Loucy (cell line): Measurements from ENCODE around the gene FARP1.

ENCODE experiments used
- EZH2phosphoT487 ChIP-seq: fragments of 200-600 bp; IDR thresholded peaks from 2 replicates; pipeline ENCODE4 v1.6.1; 2018; ENCODE audit warnings: antibody characterized with exemption, mild to moderate bottlenecking, moderate library complexity, borderline replicate concordance
- TF ChIP-seq, protein P1 (sequence below): fragments of 200-600 bp; sonication (generic); conservative IDR thresholded peaks from 2 replicates; pipeline ENCODE4 v1.5.1; 2014; ENCODE audit warnings: mild to moderate bottlenecking, antibody characterized with exemption, low read length

DNA sequence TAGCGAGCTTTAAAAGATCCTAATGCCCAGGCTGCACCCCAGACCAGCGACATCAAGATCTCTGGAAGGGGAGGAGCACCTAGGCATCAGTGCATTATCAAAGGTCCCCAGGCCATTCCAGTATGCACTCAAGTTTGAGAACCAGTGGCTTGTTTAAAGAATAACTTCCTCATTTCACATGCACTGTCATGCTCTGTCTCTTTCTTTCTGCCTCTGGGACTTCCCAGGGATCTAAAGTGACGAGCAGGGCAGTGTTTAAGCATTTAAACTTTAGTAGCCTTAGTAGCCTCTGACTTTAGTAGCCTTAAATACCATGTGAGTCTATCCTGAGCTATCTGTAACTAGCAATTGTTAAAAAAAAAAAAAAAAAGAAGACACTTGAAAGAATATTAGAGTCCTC, 8.9 kb upstream of the FARP1 start:
- TF ChIP-seq, protein P1, sequence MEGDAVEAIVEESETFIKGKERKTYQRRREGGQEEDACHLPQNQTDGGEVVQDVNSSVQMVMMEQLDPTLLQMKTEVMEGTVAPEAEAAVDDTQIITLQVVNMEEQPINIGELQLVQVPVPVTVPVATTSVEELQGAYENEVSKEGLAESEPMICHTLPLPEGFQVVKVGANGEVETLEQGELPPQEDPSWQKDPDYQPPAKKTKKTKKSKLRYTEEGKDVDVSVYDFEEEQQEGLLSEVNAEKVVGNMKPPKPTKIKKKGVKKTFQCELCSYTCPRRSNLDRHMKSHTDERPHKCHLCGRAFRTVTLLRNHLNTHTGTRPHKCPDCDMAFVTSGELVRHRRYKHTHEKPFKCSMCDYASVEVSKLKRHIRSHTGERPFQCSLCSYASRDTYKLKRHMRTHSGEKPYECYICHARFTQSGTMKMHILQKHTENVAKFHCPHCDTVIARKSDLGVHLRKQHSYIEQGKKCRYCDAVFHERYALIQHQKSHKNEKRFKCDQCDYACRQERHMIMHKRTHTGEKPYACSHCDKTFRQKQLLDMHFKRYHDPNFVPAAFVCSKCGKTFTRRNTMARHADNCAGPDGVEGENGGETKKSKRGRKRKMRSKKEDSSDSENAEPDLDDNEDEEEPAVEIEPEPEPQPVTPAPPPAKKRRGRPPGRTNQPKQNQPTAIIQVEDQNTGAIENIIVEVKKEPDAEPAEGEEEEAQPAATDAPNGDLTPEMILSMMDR, result no peak
- no peak for TF ChIP-seq EZH2phosphoT487
